ENCODE data around the gene GNB1L.

GNB1L gene

DNA sequence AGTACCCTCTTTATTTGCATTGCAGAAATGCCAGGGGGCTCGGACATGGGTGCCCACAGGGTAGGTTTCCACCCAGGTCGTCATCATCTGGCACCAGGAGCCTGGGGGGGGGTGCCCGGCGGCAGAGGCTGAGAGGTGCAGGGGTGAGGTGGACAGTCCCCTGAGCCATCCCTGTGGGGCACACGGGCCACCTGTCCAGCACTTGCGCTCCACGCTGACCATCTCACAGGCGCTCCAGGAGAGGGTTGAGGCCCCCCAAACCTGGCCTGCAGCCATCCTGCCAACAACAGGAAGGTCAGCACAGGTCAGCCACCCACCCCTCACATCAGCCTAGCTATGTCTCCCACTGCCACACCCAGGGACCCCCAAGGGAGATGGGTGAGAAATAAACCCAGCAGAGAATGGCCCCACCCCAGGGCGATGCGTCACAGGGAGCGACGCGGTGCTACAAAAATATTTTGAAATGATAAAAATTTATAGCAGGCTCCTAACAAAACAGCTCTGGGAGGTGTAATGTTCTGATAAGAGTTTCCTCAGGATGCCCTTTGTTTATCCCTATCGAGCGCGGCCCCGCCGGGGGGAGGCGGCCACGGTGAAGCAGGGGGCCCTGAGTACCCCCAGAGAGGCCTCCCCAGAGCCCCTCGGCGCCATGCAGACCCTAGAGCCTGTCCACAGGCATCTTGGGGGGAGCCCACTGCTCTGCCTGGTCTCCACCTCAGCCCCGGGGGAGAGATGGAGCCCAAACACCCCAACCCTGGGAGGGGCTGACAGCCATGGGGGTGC is 21.0 kb upstream of the GNB1L start:
- DNase-seq, result no peak

DNA sequence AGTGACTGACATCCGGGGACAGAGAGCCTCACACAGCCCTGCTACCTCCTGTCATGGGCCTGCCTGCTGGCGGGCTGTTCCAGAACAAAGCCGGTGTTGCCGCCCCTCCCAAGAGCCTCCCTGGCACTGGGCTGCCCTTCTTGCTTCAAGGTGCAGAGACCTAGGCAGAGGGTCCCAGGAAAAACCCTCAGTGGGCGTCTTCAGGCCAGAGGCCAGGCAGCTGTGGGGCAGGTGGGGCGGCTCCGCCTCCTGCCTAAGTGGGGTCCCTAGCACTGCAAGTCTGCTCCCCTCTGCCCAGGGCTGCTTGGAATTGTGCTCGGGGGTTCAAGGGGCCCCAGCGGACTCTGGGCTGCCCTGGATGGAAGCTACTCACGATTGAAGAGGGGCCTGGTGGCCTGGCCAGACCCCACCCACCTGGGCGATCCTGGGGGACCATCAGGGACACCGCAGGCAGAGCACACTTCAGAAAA is 20.4 kb upstream of the GNB1L start:
- no peak for DNase-seq

DNA sequence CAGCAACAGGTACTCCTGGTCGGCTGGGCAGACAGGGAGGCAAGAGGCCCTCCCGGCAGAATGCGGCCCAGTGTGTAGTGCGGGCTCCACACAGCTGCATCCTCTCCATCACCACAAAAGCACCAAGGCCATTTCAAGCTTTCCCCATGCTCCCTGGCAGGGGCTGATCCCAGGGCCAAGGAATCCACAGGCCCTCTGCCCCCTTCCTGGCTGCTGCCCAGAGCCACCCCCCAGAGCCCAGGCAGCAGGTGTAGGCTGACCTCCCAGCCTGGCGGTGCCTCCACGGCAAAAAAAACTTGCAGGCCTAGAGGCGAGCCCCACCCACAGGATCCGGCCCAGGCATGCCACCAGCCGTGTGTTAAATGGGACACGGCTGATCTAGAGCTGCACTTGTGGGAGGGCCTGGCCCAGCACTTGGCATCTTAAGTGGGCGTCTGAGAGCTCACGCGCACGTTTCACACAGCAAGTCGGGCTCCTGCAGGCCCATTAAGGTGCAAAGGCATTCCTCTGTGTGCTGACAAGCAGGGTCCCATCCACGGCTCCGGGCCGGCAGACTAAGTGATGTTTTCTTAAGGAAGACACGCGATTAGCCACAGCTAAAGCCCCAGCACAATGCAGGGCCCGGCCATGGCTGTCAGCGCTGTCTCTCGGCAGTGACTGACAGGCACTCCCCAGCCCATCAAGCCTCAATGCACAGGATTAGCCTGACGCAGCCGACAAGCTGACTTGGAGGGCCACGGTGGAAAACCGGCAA is 19.8 kb upstream of the GNB1L start:
- no peak for DNase-seq

DNA sequence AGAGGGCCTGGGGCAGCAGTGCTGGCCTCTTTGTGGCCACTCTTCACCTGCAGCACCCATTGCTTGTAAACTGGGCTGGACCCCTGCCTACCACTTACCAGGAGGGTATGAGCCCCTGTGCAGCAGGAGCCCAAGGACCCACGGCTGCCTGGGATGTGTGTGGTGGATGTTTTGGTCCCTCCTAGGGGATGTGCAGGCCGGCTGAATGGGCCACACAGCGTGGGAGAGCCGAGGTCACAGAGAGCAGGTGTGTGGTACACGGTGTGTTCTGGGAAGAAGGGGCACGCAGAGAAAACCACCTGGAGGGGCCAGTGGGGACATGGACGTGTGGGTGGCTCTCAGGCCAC is 19.3 kb upstream of the GNB1L start:
- DNase-seq, result no peak

DNA sequence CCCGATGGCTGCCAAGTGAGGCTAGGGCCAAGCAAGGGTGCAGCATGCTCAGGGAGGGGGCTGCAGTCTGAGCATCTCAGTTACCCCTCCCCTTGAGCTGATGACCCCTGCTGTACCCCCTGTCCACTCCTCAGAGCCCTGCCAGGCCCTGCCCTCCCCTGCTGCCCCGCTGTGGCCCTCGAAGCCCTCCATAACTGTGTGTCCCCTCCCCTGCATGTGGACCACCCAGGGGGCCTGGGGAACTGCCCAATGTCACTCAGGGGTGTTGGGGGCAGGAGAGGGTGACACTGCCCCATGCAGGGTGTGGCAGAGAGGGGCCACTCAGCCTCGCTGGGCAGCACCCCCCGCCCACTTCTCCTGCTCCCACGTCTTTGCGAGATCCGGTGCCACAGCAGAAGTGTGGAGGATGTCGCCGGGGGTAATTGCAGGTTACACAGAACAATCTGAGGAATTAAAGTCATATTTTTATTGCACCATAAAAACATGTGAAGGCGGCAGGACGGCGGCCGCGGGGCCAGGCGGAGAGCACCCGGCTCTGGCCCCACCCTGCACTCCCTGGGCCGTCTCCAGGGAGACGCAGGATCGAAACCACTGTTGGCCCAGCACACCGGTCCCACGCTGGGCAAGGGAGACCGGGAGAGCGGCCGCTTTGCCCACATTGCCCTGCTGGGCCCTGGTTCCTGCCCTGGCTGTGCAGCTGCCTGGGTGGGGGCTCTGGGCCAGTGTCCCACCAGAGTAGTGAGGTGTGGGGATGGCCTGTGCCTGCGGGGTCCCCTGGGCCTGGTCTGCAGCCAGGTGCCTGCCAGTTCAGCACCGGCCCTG is 18.7 kb upstream of the GNB1L start:
- no peak for DNase-seq

DNA sequence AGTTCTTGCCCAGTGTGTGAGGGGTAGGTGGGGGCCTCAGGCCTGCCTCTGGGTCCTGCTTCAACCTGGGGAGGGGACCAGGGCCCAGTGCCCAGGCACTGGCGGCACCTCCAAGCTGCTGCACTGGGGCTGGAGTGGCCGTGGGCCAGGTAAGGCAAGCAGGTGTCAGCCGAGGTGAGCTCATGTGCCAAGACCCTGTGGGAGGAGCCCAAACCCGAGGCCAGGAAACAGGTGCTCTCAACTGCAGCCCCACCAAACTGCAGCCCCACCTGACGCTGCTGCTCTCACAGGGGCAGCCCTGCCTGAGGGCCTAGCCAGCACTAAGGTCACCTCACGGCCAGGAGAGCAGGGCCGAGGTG is 18.1 kb upstream of the GNB1L start:
- peak; percentile 43 for DNase-seq

DNA sequence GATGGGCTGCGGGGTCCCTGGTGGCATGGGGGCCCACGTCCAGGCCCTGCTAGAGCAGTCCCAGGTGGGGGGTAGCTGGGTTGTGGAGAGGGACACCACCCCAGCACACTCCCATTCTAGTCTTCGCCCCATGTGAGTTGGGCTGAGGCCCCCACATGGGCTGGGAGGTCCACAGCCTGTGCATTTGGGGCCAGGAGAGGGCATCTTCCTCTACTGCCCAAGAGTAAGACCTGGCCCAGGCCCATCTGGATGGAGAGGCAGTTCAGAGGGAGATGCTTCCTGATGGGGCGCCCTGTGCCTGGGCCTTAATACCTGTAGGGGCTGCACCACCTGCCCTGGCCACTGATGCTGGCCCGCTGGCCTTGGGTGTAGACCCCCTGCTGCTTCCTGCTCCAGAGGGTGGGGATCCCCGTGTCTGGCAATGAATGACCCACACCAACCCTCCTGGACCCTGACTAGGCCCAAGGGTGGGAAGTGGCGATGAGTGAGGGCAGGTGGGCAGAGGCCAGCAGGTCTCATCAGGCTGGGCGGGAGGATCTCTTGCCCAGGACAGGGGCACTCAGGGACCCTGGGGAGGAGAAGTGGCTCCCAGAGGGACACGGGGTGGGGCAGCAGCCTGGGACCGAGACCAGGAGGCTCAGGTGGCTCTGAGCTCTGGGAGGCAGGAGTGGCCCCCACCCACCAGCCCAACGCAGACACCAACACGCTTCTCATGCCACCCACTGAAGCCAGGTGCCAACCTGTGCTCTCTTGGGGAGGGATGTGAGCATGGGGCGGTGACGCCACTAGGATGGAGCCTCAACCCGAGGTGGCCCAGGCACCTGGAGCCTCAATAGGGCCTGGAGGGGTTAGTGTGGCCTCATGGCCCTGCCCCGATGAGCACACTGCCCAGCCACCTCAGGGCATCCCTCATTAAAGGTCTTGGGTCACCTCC is 17.4 kb upstream of the GNB1L start:
- DNase-seq, result no peak

DNA sequence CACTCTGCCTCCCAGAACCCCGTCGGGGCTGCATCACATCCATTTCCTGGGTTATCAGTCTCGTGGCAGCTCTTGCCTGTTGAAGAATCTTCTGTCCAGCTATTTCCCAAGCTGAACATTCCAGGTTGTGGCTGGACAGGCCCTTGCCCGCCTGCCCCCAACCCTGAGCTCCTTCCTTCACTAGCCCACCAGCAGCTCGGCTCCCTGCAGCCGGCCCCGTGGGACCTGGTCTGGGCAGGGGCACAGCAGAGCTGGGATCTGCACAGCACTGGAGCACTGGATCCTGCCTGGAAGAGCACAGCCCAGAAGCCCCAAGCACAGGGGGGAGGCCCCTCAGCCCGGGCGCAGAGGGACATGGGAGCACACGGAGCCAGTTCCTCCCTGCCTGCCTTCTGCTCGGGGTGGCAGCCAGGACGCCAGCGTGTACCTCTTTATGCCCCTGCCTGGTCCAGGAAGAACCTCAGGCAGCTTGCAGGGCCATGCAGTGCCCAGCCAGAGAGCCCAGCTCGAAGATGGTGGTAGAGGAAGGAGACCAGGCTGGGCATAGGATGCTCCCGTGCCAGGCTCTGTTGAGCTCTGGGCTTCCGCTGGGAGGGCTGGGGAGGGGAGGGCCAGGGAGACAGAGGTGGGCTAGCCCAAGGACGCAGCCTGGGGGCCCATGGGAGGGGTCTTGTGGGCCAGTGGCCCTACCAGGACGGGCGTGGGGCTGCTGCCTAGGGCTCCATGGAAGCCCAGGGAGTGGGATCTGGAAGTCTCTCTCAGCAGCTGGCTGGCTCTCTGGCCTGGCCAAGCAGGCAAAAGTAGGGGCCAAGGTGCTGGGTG is 16.6 kb upstream of the GNB1L start:
- DNase-seq, result no peak

DNA sequence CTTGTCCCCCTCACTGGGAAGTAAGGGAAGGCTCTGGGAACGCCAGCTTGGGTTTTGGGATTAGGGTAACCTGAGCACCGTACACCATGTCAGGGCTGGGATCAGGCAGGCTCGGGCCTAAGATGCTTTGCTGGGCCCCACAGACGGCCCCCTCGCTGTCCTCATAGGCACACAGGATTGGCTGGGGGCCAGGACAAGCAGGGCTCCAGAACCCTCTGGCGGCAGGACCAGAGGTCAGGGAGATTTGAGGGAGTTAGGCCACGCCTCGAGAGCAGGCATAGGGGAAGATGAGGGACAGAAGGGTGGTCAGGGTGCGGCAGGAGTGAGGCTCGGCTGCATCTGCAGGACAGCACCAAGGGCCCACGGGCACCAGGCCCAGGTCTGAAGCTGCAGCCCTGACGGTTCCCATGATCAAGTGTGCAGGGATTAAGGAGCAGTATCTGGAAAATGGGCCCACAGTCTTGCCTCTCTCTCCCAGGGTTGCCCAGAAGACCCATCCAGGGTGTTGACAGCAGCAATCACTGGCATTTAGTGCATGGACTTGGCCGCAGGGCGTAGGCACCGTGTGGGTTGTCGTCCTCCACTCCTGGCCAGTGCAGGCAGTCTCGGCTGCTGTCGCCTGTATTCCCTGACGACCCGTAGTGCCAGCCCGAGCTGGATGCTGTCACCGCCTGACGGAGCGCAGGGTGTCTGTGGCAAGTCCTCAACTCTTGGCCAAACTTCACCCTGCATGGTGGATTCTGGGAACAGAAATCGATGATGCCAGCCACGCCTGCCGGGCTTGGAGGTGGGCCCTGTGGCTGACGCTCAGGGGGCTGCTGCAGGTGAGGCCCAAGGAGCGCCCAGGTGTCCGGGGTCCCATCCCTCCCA is 15.7 kb upstream of the GNB1L start:
- no peak for DNase-seq

DNA sequence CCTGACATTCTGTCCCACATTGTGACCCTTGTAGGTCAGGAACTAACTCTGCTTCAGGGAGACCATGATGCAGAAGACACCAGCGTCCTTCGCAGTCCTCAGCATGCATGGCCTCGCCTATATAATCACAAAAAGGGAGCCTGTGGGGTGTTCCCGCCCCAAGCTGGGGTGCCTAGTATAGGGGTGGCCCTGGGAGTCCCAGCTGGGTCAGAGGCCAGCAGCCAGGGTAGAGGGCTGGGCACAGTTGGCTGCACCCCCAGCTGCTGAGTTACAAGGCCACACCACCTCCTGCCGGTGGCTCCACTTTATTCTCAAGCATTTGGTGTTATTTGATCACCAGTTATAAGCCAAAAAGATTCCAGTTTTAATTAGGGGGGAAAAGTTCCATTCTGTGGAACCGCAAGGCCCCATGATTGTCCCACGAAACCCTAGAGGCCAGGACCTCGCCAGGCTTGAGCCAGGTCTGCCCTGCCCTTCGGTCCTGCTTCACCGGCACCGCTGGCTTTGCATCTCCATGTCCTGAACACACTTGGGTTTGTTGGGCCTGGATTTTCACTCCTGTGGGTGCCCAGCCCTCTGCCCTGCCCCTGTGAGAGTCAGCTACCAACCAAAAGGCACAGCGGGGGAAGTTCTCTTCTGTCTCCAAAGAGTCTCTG is 15.0 kb upstream of the GNB1L start:
- no peak for DNase-seq

DNA sequence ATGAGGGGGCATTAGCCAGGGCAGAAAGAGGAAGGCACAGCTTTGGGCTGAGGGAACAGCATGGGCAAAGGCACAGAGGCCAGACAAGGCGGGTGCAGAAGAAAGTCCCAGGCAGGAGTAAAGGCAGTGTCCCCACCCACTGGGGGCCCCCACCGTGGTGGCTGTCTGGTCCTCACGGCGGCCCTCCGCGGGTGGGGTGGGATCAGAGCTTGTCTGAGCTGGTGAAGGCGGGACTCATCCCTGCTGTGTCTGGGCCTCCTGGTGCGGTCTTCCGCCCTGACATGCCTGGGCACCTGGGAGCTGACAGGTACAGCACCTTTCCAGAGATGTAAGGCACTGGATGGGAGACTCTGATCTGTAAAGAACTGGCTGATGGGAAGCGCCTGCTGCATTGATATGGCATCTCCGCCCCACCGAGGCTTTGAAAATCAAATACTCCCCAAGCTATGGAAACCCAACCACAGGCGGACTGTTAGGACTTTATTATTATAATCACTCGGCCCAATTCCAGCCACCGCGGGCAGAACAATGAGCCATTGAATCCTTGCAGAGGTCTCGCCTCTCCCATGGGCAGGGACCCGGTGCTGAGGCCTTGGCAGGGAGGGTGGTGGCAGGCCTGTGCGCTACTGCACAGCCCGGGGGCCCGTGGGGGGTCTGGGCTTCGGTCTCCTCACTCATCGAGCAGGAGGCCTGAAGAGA is 14.2 kb upstream of the GNB1L start:
- no peak for DNase-seq

DNA sequence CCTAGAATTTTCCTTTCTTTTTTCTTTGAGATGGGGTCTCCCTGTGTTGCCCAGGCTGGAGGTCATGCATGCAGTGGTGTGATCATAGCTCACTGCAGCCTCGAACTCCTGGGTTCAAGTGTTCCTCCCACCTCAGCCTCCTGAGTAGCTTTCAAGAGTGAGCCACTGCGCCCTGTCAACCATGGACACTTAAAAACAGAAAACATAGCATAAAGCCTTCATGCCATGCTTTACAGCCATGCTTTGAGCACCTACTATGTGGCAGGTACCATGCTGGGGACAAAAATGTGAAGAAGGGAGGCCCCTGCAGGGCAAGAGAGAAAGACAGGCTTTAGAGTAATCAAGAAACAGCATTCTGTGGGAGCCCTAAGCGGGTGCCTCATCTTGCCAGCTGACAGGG is 13.7 kb upstream of the GNB1L start:
- no peak for DNase-seq

DNA sequence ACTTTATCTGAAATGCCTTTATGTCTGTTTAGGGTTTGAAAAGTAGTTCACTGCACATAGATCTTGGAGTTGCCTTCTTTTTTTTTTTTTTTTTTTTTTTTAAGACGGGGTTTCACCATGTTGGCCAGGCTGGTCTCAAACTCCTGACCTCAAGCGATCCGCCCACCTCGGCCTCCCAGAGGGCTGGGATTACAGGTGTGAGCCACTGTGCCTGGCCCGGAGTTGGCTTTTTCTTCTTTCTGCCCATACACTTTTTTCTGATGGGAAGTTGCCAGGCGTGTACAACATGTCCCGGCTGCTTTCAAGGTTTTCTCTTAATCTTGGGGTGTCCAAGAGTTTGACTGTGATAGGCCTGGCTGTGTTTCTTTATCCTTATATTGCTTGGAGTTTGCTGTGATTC is 12.9 kb upstream of the GNB1L start:
- no peak for DNase-seq

DNA sequence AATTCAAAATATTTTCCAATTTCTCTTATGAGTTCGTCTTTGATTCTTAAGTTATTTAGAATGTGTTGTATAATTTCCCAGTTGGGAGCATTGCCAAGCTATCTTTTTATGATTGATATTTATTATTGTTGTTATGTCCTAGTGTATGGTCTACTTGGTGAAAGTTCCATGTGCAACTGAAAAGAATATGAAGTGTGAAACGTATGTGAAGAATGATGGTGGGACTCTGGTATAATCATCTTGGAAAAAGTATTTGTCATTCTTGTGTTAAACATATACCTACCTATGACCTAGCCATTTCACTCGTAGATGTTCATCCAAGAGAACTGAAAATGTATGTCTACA is 12.0 kb upstream of the GNB1L start:
- no peak for DNase-seq

DNA sequence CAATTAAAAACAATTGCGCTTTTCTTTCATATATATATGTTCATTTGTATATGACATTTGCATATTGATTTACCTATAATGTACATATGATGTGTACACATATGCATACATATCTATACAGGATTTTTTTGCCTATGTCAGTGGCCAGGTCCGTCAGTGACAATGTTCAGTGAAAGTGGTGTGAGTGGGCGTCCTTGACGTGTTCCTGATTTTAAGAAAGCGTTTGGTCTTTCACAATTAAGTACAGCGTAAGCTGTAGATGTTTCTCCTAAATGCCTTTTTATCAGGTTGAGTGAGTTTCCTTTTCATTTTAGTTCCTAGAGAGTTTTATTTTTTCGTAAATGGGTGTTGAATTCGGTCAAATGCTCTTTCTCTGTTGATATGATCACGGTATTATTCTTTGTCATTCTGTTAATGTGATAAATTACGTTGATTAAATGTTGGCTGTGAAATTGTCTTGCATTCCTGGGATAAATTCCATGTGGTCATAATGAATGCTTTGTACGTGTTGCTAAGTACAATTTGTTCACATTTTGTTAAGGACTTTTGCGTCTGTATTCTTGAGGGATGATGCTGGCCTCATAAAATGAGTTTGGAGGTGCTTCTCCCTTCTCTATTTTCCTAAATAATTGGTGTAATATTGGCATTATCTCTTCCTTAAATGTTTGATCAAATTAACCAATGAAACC is 10.6 kb upstream of the GNB1L start:
- no peak for DNase-seq

DNA sequence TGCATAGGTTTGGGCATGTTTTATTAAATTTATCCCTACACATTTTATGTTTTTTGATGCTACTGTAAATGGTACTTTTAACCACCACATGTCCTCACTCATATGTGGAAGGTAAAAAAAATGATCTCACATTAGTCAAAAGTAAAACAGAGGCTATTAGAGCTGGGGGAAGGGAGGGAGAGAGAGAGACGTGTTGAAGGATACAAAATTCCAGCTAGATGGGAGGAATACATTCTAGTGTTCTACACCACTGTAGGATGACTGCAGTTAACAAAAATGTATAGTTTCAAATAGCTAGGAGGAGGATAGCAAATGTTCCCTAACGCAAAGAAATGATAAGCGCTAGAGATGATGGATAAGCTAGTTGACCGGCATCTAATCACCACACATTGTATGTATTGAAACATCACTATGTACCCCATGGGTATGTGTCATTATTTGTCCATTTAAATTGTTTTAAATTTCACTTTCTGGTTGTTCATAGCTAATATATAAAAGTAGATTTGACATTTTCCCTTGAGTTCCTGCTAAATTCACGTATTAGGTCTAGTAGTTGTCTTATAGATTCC is 9.9 kb upstream of the GNB1L start:
- no peak for DNase-seq

DNA sequence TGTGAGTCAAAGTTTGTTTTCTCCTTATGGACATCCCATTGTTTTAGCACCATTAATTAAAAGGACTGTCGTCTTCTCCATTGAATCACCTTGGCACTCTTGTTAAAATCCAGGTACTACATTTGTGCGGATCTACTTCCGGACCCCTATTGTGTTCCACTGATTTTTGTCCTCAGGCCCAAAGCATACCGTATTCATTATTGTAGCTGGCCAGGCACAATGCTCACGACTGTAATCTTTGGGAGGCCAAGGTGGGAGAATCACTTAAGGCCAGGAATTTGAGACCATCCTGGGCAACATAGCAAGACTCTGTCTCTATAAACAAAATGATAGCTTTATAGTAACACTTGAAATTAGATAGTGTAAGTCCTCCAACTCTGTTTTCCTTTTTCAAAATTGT is 8.9 kb upstream of the GNB1L start:
- DNase-seq, result no peak

DNA sequence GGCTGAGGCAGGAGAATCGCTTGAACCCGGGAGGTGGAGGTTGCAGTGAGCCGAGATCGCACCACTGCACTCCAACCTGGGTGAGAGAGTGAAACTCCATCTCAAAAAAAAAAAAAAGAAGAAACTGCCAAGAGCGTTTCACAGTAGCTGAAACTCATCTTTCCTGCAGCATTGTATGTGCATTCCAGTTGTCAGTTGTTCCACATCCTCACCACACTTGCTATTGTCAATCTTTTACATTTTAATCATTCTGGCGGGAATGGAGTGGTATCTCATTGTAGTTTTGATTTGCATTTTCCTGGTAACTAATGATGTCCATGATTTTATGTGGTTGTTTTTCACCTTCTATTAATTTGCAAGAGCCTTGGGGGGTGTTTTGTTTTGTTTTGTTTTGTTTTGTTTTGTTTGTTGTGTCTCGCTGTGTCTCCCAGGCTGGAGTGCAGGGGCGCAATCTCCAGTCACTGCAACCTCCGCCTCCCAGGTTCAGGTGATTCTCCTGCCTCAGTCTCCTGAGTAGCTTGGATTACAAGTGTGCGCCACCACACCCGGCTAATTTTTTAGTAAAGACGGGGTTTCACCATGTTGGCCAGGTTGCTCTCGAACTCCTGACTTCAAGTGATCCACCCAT is 8.1 kb upstream of the GNB1L start:
- no peak for DNase-seq

Measured in NCI-H774 (cell line).